ENCODE data around the gene LRRC75A. TPM values are rescaled to one million over a fixed set of nuclear protein-coding genes. Genes with fewer than 3 reads are reported as not detected.

Gene LRRC75A
- total RNA-seq, 2 donors from 2014 or later = 3.2 to 5.0 TPM

DNA sequence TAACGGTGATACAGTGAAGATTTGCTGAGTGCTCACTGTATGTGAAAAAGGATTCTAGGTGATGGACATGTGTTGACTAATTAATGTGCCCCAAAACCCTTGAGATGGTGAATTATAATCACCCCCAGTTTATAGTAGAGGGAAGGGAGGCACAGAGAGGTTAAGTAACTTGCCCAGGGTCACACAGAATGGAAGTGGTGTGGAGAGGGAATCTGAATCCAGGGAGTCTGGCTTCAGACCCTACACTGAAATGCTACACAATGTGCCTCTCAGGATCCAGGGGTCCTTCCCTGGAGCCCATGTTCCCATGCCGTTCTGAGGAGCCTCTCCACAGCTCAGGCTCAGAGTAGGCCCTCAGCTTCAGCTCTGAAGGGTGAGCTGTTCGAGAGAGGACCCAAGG lies 65.0 kb downstream of the LRRC75A start:
- no peak overlapping the region for H3K4me3 ChIP-seq (ENCODE audit: low read length)
- H3K36me3 ChIP-seq (ENCODE audit: control insufficient read depth, insufficient read depth, low read length) = no peaks in the 10 kb centered on the region
- no peaks in the 10 kb centered on the region for H3K9me3 Mint-ChIP-seq
- H3K9ac ChIP-seq (ENCODE audit: extremely low read depth, low read length, poor library complexity, severe bottlenecking) = no peak overlapping the region
- H3K27ac ChIP-seq (ENCODE audit: low read depth, low read length) = no peak overlapping the region
- no peaks in the 10 kb centered on the region for H3K9me3 ChIP-seq (ENCODE audit: control insufficient read depth, low read length)
- H3K27ac Mint-ChIP-seq = no peak overlapping the region
- no peaks in the 10 kb centered on the region for H3K4me1 ChIP-seq (ENCODE audit: control insufficient read depth, insufficient read depth, low read length)
- no peaks in the 10 kb centered on the region for H3K27me3 ChIP-seq (ENCODE audit: control insufficient read depth, insufficient read depth, low read length, poor library complexity, severe bottlenecking)
- H3K27me3 Mint-ChIP-seq (ENCODE audit: insufficient read depth) = no peaks in the 10 kb centered on the region
- no peaks in the 10 kb centered on the region for H3K36me3 Mint-ChIP-seq (ENCODE audit: low read depth)
- H3K4me3 Mint-ChIP-seq = no peak overlapping the region
- TF ChIP-seq, protein P1, sequence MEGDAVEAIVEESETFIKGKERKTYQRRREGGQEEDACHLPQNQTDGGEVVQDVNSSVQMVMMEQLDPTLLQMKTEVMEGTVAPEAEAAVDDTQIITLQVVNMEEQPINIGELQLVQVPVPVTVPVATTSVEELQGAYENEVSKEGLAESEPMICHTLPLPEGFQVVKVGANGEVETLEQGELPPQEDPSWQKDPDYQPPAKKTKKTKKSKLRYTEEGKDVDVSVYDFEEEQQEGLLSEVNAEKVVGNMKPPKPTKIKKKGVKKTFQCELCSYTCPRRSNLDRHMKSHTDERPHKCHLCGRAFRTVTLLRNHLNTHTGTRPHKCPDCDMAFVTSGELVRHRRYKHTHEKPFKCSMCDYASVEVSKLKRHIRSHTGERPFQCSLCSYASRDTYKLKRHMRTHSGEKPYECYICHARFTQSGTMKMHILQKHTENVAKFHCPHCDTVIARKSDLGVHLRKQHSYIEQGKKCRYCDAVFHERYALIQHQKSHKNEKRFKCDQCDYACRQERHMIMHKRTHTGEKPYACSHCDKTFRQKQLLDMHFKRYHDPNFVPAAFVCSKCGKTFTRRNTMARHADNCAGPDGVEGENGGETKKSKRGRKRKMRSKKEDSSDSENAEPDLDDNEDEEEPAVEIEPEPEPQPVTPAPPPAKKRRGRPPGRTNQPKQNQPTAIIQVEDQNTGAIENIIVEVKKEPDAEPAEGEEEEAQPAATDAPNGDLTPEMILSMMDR (conservative IDR thresholded peaks at IDR 0.05) = no peak
- 92 to 93% methylated on average over 3 of the region's 3 CpGs for WGBS, 2 experiments (ENCODE audit: insufficient coverage in 1 of 2, insufficient read length in 1 of 2)
- DNase-seq = no peak
- H3K4me1 Mint-ChIP-seq = no peaks in the 10 kb centered on the region

DNA sequence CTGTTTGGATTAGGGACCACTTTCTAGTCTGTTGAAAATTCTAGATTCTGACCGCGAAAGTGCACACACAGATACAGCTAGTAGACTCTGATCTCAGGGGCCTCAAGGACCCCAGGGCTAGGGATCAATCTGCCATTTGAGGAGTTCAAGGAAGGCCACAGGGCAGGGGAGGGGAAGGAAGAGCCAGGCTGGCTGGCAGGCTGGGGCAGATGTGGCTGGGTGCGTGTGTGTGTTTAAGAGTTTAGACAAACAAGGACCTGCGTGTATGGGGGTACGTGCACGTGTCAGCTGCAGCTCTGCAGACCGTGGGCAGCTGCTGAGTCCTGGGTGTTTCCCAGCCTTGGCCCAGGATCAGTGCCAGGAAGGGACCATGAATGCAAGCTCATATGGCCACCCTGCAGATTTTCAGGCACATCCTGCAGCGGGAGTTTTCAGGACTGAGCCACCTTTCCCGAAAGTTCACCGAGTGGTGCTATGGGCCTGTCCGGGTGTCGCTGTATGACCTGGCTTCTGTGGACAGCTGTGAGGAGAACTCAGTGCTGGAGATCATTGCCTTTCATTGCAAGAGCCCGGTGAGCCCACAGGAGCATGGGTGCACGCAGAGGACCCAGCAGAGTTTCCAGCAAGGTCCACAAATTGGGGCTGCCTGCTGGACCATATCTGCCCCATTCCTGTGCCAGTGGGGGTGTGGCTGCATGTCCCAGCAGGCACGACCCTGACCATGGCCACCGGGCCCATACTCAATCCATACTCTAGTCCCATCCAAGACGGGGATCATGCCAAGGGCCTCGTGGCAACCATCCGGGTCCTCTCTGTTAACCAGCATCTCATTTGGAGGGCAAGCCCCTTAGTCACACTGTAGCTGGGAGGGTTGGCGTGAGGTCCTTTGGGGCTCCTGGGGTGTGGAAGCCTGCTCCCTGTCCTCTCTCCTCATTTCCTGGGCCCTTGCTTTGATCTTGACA lies 66.0 kb downstream of the LRRC75A start:
- H3K4me1 ChIP-seq (ENCODE audit: control insufficient read depth, insufficient read depth, low read length) = no peaks in the 10 kb centered on the region
- Mint-ChIP-seq H3K4me1 (no peaks in the 10 kb centered on the region), H3K9me3 (no peaks in the 10 kb centered on the region), H3K27me3 (ENCODE audit: insufficient read depth) (peaks cover 1% of the 10 kb centered on the region), H3K36me3 (ENCODE audit: low read depth) (no peaks in the 10 kb centered on the region), H3K27ac (no peak overlapping the region), H3K4me3 (no peak overlapping the region)
- H3K9me3 ChIP-seq (ENCODE audit: control insufficient read depth, low read length) = no peaks in the 10 kb centered on the region
- H3K9ac ChIP-seq (ENCODE audit: extremely low read depth, low read length, poor library complexity, severe bottlenecking) = no peak overlapping the region
- H3K4me3 ChIP-seq (ENCODE audit: low read length) = no peak overlapping the region
- no peaks in the 10 kb centered on the region for H3K27me3 ChIP-seq (ENCODE audit: control insufficient read depth, insufficient read depth, low read length, poor library complexity, severe bottlenecking)
- WGBS, 2 experiments (ENCODE audit: insufficient coverage in 1 of 2, insufficient read length in 1 of 2) = 85% methylated on average over 12 to 20 of the region's 20 CpGs
- H3K36me3 ChIP-seq (ENCODE audit: control insufficient read depth, insufficient read depth, low read length) = no peaks in the 10 kb centered on the region
- no peak overlapping the region for H3K27ac ChIP-seq (ENCODE audit: low read depth, low read length)
- TF ChIP-seq, protein P1 (conservative IDR thresholded peaks at IDR 0.05) = no peak
- no peak for DNase-seq

DNA sequence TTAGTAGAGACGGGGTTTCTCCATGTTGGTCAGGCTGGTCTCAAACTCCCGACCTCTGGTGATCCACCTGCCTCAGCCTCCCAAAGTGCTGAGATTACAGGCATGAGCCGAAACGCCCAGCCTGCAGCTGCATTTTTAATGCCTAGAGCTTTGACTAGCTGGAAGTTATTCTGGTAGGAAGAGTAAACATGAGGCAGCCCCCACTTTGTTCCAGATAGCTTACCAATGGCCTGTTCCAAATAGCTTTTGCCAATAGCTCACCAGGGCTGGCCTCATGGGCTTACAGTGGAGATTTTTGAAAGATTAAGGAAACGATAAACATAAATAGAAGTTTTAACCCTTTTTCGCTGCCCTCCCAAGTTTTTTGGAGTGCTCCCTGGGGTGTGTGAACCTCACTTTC lies 66.8 kb downstream of the LRRC75A start:
- Histone ChIP-seq H3K4me1 (ENCODE audit: control insufficient read depth, insufficient read depth, low read length) (no peaks in the 10 kb centered on the region), H3K27me3 (ENCODE audit: control insufficient read depth, insufficient read depth, low read length, poor library complexity, severe bottlenecking) (no peaks in the 10 kb centered on the region), H3K9ac (ENCODE audit: extremely low read depth, low read length, poor library complexity, severe bottlenecking) (no peak overlapping the region), H3K4me3 (ENCODE audit: low read length) (no peak overlapping the region), H3K27ac (ENCODE audit: low read depth, low read length) (no peak overlapping the region), H3K9me3 (ENCODE audit: control insufficient read depth, low read length) (no peaks in the 10 kb centered on the region), H3K36me3 (ENCODE audit: control insufficient read depth, insufficient read depth, low read length) (no peaks in the 10 kb centered on the region)
- no peak overlapping the region for H3K4me3 Mint-ChIP-seq
- no peaks in the 10 kb centered on the region for H3K4me1 Mint-ChIP-seq
- 79 to 94% methylated on average over 2 to 6 of the region's 6 CpGs for WGBS, 2 experiments (ENCODE audit: insufficient coverage in 1 of 2, insufficient read length in 1 of 2)
- TF ChIP-seq, protein P1 (conservative IDR thresholded peaks at IDR 0.05) = no peak
- no peaks in the 10 kb centered on the region for H3K9me3 Mint-ChIP-seq
- no peak overlapping the region for H3K27ac Mint-ChIP-seq
- H3K36me3 Mint-ChIP-seq (ENCODE audit: low read depth) = no peaks in the 10 kb centered on the region
- H3K27me3 Mint-ChIP-seq (ENCODE audit: insufficient read depth) = peaks cover 2% of the 10 kb centered on the region
- DNase-seq = no peak

All from endodermal cell (in vitro differentiated cells).